Measurements from ENCODE around the gene SLC46A3. TPM values are rescaled to one million over a fixed set of nuclear protein-coding genes. Genes with fewer than 3 reads are reported as not detected.
A peak's percentile ranks its signal among the peaks of the same experiment; 100 is the strongest.

Gene SLC46A3
- total and polyA plus RNA-seq, 7 donors = 2.9 to 12.7 (median 5.8) TPM

DNA sequence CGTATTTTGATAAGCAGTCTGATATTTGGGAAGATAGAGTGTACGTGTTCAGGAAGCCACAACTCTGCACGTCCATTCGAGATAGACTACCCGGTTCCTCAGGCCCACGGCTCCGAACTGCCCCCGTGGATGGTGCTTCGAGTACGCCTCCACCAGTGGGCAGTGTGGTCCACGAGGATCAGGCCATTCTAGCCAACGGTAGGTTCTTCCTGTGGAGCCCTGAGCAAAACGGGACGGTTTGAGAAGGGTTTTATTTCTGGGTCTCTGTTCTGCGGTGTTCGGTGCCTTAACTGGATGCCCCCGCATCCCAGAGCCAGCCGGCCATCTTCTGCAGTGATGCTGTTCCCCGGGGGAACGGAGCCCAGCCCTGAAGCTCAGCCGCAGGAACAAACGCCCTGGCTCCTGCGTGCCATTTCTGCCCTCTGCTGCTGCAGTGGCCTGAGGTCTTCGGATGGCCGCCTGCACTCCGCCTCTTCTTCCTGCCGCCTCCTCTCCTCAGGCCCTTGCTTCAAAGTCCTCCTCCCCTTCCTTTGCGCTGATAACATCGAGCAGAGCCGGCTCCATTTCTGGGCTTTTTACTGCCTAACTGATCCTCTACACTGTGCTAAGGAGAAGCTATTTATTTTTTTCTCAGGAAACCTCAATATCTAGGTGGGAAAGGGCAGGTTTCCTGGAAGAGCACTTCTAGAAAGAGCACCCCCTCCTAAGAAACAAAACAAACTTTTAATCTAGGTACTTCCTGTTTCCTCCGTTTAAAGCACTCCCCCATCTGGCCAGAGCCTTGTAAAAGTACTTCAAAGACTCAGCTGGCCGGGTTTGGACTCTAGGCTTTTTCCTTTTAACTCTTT, 36.2 kb upstream of the SLC46A3 start:
- Histone ChIP-seq H3K27ac (peak overlapping the region; percentile 30), H3K4me1 (peaks cover 4% of the 10 kb centered on the region), H3K4me3 (peak overlapping the region; percentile 29), H3K27me3 (ENCODE audit: insufficient read depth in 3 of 3, low read length in 2 of 3) (no peaks in the 10 kb centered on the region), H3K9me3 (peaks cover 16% of the 10 kb centered on the region), H3K36me3 (ENCODE audit: insufficient read depth in 1 of 2, low read depth in 1 of 2) (no peaks in the 10 kb centered on the region)
- TF ChIP-seq, protein P1, sequence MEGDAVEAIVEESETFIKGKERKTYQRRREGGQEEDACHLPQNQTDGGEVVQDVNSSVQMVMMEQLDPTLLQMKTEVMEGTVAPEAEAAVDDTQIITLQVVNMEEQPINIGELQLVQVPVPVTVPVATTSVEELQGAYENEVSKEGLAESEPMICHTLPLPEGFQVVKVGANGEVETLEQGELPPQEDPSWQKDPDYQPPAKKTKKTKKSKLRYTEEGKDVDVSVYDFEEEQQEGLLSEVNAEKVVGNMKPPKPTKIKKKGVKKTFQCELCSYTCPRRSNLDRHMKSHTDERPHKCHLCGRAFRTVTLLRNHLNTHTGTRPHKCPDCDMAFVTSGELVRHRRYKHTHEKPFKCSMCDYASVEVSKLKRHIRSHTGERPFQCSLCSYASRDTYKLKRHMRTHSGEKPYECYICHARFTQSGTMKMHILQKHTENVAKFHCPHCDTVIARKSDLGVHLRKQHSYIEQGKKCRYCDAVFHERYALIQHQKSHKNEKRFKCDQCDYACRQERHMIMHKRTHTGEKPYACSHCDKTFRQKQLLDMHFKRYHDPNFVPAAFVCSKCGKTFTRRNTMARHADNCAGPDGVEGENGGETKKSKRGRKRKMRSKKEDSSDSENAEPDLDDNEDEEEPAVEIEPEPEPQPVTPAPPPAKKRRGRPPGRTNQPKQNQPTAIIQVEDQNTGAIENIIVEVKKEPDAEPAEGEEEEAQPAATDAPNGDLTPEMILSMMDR (IDR thresholded peaks at IDR 0.05) = peak; percentile 16
- WGBS, 3 donors = 67 to 78% (median 73%) methylated on average over 32 of the region's 32 CpGs
- ATAC-seq = peak in 2 of 4 donors; percentile 30 to 50
- peak in 1 of 2 donors; percentile 60 for DNase-seq
- intact Hi-C loops (cut with DNase I) = no loop called here

DNA sequence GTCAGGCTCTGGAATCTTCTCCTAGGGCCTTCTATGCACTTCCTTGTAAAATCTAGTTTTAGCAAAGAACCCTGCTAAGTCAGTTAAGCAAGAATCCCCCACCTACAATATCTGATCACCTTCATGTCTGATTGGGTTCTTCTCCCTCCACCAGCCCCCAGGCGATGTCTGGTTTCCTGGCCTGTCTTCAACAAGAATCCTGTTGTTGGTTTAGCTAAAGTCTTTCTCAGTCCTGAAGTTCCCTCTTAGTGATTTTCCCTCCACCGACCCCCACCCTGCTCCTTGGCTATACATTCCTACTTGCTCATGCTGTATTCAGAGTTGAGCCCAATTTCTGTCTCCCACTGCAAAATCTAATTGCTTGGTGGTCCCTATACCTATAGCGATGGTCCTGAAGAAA, 35.2 kb upstream of the SLC46A3 start:
- TF ChIP-seq, protein P1 (IDR thresholded peaks at IDR 0.05) = no peak
- DNase-seq = no peak
- peaks cover 14% of the 10 kb centered on the region for H3K9me3 ChIP-seq
- no peak for ATAC-seq
- no peak overlapping the region for H3K4me3 ChIP-seq
- H3K36me3 ChIP-seq (ENCODE audit: insufficient read depth in 1 of 2, low read depth in 1 of 2) = no peaks in the 10 kb centered on the region
- intact Hi-C loops (cut with DNase I) = no loop called here
- H3K4me1 ChIP-seq = peaks cover 4% of the 10 kb centered on the region
- no peaks in the 10 kb centered on the region for H3K27me3 ChIP-seq (ENCODE audit: insufficient read depth in 3 of 3, low read length in 2 of 3)
- no peak overlapping the region for H3K27ac ChIP-seq
- WGBS, 3 donors = 92 to 99% (median 95%) methylated on average over 3 of the region's 3 CpGs

DNA sequence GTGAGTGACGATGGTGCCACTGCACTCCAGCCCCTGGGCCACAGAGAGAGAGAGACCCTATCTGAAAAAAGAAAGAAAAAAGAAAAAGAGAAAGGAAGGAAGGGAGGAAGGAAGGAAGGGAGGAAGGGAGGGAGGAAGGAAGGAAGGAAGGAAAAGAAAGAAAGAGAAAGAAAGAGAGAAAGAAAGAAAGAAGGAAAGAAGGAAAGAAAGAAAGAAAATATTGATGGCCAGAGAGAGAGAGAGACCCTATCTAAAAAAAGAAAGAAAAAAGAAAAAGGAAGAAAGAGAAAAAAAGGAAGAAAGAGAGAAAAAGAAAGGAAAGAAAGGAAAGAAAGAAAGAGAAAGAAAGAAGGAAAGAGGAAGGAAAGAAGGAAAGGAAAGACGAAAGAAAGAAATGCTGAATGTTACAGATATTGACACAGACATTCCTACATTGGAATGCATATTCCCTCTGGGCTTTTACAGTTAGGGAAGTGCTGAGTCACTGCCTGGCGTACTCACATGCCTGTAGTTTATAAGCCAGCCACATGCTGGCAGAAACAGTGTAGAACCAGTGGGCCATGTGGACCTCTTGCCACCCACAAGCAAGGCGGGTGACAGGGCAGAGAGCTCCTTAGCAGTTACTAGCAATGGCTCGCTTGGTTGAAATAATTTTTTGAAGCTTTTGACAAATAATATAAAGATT, 34.6 kb upstream of the SLC46A3 start:
- peaks cover 4% of the 10 kb centered on the region for H3K4me1 ChIP-seq
- WGBS, 3 donors = 33 to 41% (median 40%) methylated on average over 5 of the region's 5 CpGs

DNA sequence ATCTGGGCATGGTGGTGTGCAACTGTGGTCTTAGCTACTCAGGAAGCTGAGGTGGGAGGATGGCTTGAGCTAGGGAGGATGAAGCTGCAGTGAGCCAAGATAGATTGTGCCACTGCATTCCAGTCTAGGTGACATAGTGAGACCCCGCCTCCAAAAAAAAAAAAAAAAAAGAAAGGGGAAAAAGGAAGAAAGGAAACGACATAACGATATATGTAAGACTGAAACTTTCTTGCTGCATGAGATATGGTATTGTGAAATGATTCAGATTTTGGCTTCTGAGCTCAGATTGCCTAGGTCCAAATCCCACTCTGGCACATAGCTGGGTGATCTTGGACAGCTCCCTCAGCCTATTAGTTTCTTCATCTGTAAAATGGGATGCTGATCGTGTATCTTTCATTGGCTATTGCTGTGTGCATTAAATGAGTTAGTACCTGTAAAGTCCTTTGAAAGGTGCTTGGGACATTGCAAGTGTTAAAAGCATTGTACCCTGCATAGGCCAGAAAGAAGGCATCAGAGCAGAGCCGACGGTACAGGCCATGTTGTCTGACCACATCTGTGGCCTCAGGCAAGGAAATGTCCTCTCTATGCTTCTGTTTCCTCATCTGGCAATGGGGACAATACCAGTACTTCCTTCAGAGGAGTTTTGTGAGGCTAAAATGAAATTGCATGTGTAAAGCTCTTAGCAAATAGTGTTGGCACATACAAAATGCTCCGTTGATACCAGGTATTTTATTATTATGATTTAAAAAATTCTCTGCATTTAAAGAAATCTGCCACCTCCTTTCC, 32.6 kb upstream of the SLC46A3 start:
- intact Hi-C loops (cut with DNase I) = no loop called here
- Histone ChIP-seq H3K36me3 (ENCODE audit: insufficient read depth in 1 of 2, low read depth in 1 of 2) (no peaks in the 10 kb centered on the region), H3K9me3 (no peaks in the 10 kb centered on the region), H3K4me3 (no peak overlapping the region), H3K27me3 (ENCODE audit: insufficient read depth in 3 of 3, low read length in 2 of 3) (no peaks in the 10 kb centered on the region), H3K4me1 (peaks cover 4% of the 10 kb centered on the region), H3K27ac (no peak overlapping the region)
- DNase-seq (no peak), ATAC-seq (no peak)
- WGBS, 3 donors = 70 to 72% (median 71%) methylated on average over 7 of the region's 7 CpGs
- TF ChIP-seq, protein P1 (IDR thresholded peaks at IDR 0.05) = no peak

More for the DNA sequence above, 34.6 kb upstream of the SLC46A3 start:
- intact Hi-C loops (cut with DNase I) = no loop called here
- ATAC-seq (peak in 1 of 4 donors; percentile 49), DNase-seq (no peak)
- Histone ChIP-seq H3K9me3 (peaks cover 8% of the 10 kb centered on the region), H3K27ac (peak overlapping the region; percentile 23), H3K36me3 (ENCODE audit: insufficient read depth in 1 of 2, low read depth in 1 of 2) (no peaks in the 10 kb centered on the region), H3K27me3 (ENCODE audit: insufficient read depth in 3 of 3, low read length in 2 of 3) (no peaks in the 10 kb centered on the region), H3K4me3 (no peak overlapping the region)
- TF ChIP-seq, protein P1 (IDR thresholded peaks at IDR 0.05) = no peak

Measured in psoas muscle (tissue), 8 donors.